ENCODE results near the gene MORN3. TPM values are rescaled to one million over a fixed set of nuclear protein-coding genes. Genes with fewer than 3 reads are reported as not detected.
A peak's percentile ranks its signal among the peaks of the same experiment; 100 is the strongest.

MORN3 gene
- total and polyA plus RNA-seq, 2 donors (not counting 1 experiment from before 2014, with no cell fraction given), result 0.22 to 1.3 TPM

GRCh38 chr12:121713257-121713777 lies 43.9 kb upstream of the MORN3 start:
- Mint-ChIP-seq H3K27me3 (no peaks in the 10 kb centered on the region), H3K9me3 (ENCODE audit: insufficient read depth) (no peaks in the 10 kb centered on the region), H3K27ac (no peak overlapping the region), H3K4me1 (peaks cover 25% of the 10 kb centered on the region), H3K4me3 (peak overlapping the region; percentile 92)
- ATAC-seq (ENCODE audit: low read depth) (no peak), DNase-seq (no peak)
- TF ChIP-seq EZH2 (IDR thresholded peaks at IDR 0.05; ENCODE audit: borderline replicate concordance, insufficient read depth, low read depth, low read length, poor library complexity, severe bottlenecking) (no peak), CTCF (IDR thresholded peaks at IDR 0.05) (no peak)
- Histone ChIP-seq H3K36me3 (replicated peaks in 1 of 2; ENCODE audit: control extremely low read depth in 1 of 2, control insufficient read depth in 1 of 2, extremely low read depth in 1 of 2, insufficient read depth in 2 of 2, low read length in 1 of 2) (no peaks in the 10 kb centered on the region), H3K27ac (ENCODE audit: low read length in 2 of 2) (no peak overlapping the region), H3K9ac (ENCODE audit: low read length) (peak overlapping the region; percentile 80), H3K9me3 (ENCODE audit: control extremely low read depth in 1 of 3, control insufficient read depth in 2 of 3, insufficient read depth in 1 of 3, low read length in 2 of 3) (no peaks in the 10 kb centered on the region), H2AFZ (ENCODE audit: insufficient read depth, low read depth, low read length, poor library complexity, severe bottlenecking) (peak overlapping the region; percentile 89), H3K79me2 (ENCODE audit: control insufficient read depth, insufficient read depth, low read length) (peaks cover 8% of the 10 kb centered on the region), H3K4me1 (ENCODE audit: control insufficient read depth in 2 of 2, insufficient read depth in 2 of 2, low read length in 2 of 2) (peaks cover 22 to 28% of the 10 kb centered on the region in 2 donors), H4K20me1 (ENCODE audit: control insufficient read depth, insufficient read depth, low read length, poor library complexity, severe bottlenecking) (no peaks in the 10 kb centered on the region), H3K4me2 (replicated peaks; ENCODE audit: low read depth, low read length, poor library complexity, severe bottlenecking) (peak overlapping the region; percentile 92), H3K27me3 (replicated peaks in 1 of 4; ENCODE audit: control extremely low read depth in 1 of 4, control insufficient read depth in 3 of 4, insufficient read depth in 4 of 4, low read length in 3 of 4) (no peaks in the 10 kb centered on the region), H3K4me3 (ENCODE audit: control extremely low read depth in 1 of 5, extremely low read depth in 1 of 5, insufficient read depth in 1 of 5, low read depth in 2 of 5, low read length in 4 of 5) (peak overlapping the region; percentile 65 to 91 (median 74))
- ChIA-PET CTCF (interaction anchor here (0.8 to 5.1 kb wide), 12 partner anchors 20 to 313 kb away, joined by 3 to 60 read pairs (median 4); partner anchors contain the start of genes ORAI1, RHOF and RNF34), POLR2A (interaction anchor here (0.5 to 1.4 kb wide), 5 partner anchors 59 to 93 kb away, joined by 3 to 5 read pairs (median 4); partner anchors contain the start of gene RHOF)
- 27% methylated on average over 9 of the region's 14 CpGs for WGBS (ENCODE audit: insufficient coverage)
- intact Hi-C loops (cut with micrococcal nuclease), result loop anchor here (2.0 to 5.0 kb wide), 2 partner anchors 59 to 175 kb away; partner anchors contain the start of gene PSMD9

Data from B cell (primary cell).